OCI-LY7 (cell line): ENCODE results near the gene CDHR2. TPM values are rescaled to one million over a fixed set of nuclear protein-coding genes. Genes with fewer than 3 reads are reported as not detected.

ENCODE experiments used
- BruUV-seq: library from RNA; stranded (reverse); fragments of 400-500 nt; replicated peaks from 2 replicates; lab custom pipeline; 2021; lab: Mats Ljungman, UMichigan
- CTCF ChIA-PET: fragments of 300-600 bp; sonication (Branson Sonifier 250); formaldehyde crosslinking; loops from one replicate; lab custom pipeline; 2022; ENCODE audit warnings: antibody characterized with exemption; ENCODE audit not compliant: unreplicated experiment; lab: Charles Lee
- POLR2A ChIA-PET: fragments of 300-600 bp; sonication (Branson Sonifier 250); formaldehyde crosslinking; loops from one replicate; lab custom pipeline; 2022; ENCODE audit warnings: antibody characterized with exemption; lab: Charles Lee
- DNase-seq: peaks from one replicate; pipeline ENCODE4 v3.0.0-alpha.2; 2015; ENCODE audit warnings: low spot score
- H2AFZ ChIP-seq: fragments of 200-600 bp; sonication (generic), shearing (Covaris generic); 2 replicates; pipeline ENCODE4 v1.6.1; 2014; ENCODE audit warnings: mild to moderate bottlenecking, antibody characterized with exemption, low read length, moderate library complexity
- H3K27ac ChIP-seq: fragments of 200-600 bp; sonication (generic); 2 replicates; pipeline ENCODE4 v1.5.1; 2014; ENCODE audit warnings: mixed run types, low read depth, mild to moderate bottlenecking, moderate library complexity, low read length, inconsistent platforms; ENCODE audit not compliant: poor library complexity, severe bottlenecking
- H3K36me3 ChIP-seq: fragments of 200-600 bp; sonication (generic); 2 replicates; pipeline ENCODE4 v1.6.1; 2014; ENCODE audit warnings: mild to moderate bottlenecking, antibody characterized with exemption, low read length, moderate library complexity, mixed read lengths; ENCODE audit not compliant: insufficient read depth
- H3K4me1 ChIP-seq: fragments of 200-600 bp; sonication (generic); 2 replicates; pipeline ENCODE4 v1.5.1; 2014; ENCODE audit warnings: mild to moderate bottlenecking, low read length; ENCODE audit not compliant: insufficient read depth, poor library complexity, severe bottlenecking
- H3K4me2 ChIP-seq: fragments of 200-600 bp; sonication (generic); 2 replicates; pipeline ENCODE4 v1.6.1; 2014; ENCODE audit warnings: mild to moderate bottlenecking, low read length
- H3K4me3 ChIP-seq: fragments of 200-600 bp; sonication (generic); 2 replicates; pipeline ENCODE4 v1.5.1; 2014; ENCODE audit warnings: mild to moderate bottlenecking, low read depth, low read length; ENCODE audit not compliant: poor library complexity, severe bottlenecking
- H3K79me2 ChIP-seq: fragments of 200-600 bp; sonication (generic); 2 replicates; pipeline ENCODE4 v1.6.1; 2016; ENCODE audit warnings: low read depth, mild to moderate bottlenecking, low read length, moderate library complexity, mixed read lengths; ENCODE audit not compliant: insufficient read depth
- H3K9me2 ChIP-seq: fragments of 200-600 bp; sonication (generic); 2 replicates; pipeline ENCODE4 v1.6.1; 2016; ENCODE audit warnings: mild to moderate bottlenecking, low read length, mixed read lengths; ENCODE audit not compliant: insufficient read depth
- H3K9me3 ChIP-seq: fragments of 200-600 bp; sonication (generic); 2 replicates; pipeline ENCODE4 v1.6.1; 2014; ENCODE audit warnings: mild to moderate bottlenecking, mixed run types, low read length, mixed read lengths
- H4K20me1 ChIP-seq: fragments of 200-600 bp; sonication (generic); 2 replicates; pipeline ENCODE4 v1.6.1; 2014; ENCODE audit warnings: mild to moderate bottlenecking, antibody characterized with exemption, low read length, moderate library complexity, mixed read lengths; ENCODE audit not compliant: insufficient read depth
- EZH2phosphoT487 ChIP-seq: fragments of 200-600 bp; sonication (generic); IDR thresholded peaks from 2 replicates; pipeline ENCODE4 v1.6.1; 2018; ENCODE audit warnings: low read depth, borderline replicate concordance, mild to moderate bottlenecking, mixed run types, antibody characterized with exemption, low read length, moderate library complexity, mixed read lengths
- intact Hi-C: fragments of 100-400 bp; cut with micrococcal nuclease; formaldehyde crosslinking; loops from one replicate; pipeline ENCODE4 v1.10.0; 2022; ENCODE audit not compliant: unreplicated experiment
- total RNA-seq, 2 experiments: library from RNA; depleted of rRNA in 1 of 2; stranded (reverse); fragments of >200 nt in 1 of 2; shearing (Covaris generic) in 1 of 2; gene quantifications; 2 replicates each; pipeline ENCODE4 v1.2.3, GENCODE V29; 2014 to 2022
- TF ChIP-seq, protein P1 (sequence below): fragments of 200-600 bp; sonication (generic); conservative IDR thresholded peaks from 2 replicates; pipeline ENCODE4 v1.5.1; 2014; ENCODE audit warnings: mild to moderate bottlenecking, antibody characterized with exemption, low read length, moderate library complexity, mixed read lengths

CDHR2 gene
- total RNA-seq, 2 experiments from 2014 or later = 0.25 to 3.8 TPM

DNA sequence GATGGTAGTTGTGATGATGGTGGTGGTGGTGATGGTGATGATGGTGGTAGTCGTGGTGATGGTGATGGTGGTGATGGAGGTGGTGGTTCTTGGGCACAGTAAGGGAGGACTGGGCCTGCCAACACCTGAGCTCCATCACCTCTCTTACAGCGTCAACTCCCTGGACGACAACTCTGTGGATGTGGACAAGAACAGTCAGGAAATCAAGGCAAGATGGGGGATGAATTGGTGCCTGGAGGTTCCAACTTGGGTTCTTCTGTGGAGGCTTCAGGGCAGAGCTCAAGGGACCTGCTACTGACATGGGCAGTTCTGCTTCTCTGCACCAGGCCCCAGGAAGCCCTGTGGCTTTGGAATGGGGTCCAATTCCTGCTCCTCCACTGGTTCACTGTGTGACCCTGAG lies 43.4 kb downstream of the CDHR2 start:
- H3K4me3 ChIP-seq = no peak overlapping the region
- no peak for DNase-seq
- H3K4me1 ChIP-seq = no peaks in the 10 kb centered on the region
- no peak for TF ChIP-seq EZH2phosphoT487
- TF ChIP-seq, protein P1, sequence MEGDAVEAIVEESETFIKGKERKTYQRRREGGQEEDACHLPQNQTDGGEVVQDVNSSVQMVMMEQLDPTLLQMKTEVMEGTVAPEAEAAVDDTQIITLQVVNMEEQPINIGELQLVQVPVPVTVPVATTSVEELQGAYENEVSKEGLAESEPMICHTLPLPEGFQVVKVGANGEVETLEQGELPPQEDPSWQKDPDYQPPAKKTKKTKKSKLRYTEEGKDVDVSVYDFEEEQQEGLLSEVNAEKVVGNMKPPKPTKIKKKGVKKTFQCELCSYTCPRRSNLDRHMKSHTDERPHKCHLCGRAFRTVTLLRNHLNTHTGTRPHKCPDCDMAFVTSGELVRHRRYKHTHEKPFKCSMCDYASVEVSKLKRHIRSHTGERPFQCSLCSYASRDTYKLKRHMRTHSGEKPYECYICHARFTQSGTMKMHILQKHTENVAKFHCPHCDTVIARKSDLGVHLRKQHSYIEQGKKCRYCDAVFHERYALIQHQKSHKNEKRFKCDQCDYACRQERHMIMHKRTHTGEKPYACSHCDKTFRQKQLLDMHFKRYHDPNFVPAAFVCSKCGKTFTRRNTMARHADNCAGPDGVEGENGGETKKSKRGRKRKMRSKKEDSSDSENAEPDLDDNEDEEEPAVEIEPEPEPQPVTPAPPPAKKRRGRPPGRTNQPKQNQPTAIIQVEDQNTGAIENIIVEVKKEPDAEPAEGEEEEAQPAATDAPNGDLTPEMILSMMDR = no peak
- no peaks in the 10 kb centered on the region for H3K9me3 ChIP-seq
- H4K20me1 ChIP-seq = no peaks in the 10 kb centered on the region; the same call in 1 of the 2 replicates
- H3K4me2 ChIP-seq = no peak overlapping the region
- H3K36me3 ChIP-seq = 0 out of 2 replicates have a peak, but pooled peaks cover 4% of the 10 kb centered on the region
- H2AFZ ChIP-seq = no peak overlapping the region
- intact Hi-C loops = no loop called here
- no peaks in the 10 kb centered on the region for H3K9me2 ChIP-seq
- no peak overlapping the region for H3K27ac ChIP-seq
- POLR2A ChIA-PET = no interaction called here
- BruUV-seq = no TSS peak
- H3K79me2 ChIP-seq = no peaks in the 10 kb centered on the region
- CTCF ChIA-PET = no interaction called here

DNA sequence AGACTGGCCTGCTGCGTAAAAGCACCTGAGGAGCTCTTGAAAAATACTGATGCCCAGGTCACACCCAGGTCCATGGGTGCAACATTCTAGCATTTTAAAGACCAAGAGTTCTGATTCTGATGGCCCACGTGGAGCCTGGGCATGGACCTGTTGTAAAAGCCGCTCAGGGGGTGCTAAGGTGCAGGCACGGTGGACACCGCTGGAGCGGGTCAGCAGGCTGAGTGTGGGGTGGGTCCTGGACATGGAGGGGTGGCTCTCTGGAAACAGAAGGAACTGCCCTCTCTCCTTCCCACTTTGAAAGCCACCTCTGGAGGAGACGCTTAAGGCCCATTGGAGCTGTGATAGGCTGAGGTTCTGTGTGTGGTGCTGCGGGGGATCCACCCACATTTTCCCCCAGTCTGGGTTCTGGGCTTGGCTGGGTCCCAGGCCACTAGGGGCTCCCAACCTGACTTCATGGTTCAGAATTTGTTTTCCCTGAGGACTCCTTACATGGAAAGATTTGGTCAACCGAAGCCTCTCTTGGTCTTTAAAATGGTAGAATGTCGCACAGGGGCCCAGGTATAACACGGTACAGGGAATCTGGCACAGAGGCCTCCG lies 44.2 kb downstream of the CDHR2 start:
- Histone ChIP-seq H3K27ac (no peak overlapping the region), H4K20me1 (no peaks in the 10 kb centered on the region; the same call in 1 of the 2 replicates), H3K36me3 (0 out of 2 replicates have a peak, but pooled peaks cover 4% of the 10 kb centered on the region), H3K4me1 (no peaks in the 10 kb centered on the region), H3K9me2 (no peaks in the 10 kb centered on the region), H2AFZ (no peak overlapping the region), H3K9me3 (no peaks in the 10 kb centered on the region), H3K79me2 (no peaks in the 10 kb centered on the region), H3K4me3 (no peak overlapping the region), H3K4me2 (no peak overlapping the region)
- no TSS peak for BruUV-seq
- DNase-seq = no peak
- TF ChIP-seq, protein P1 = no peak
- TF ChIP-seq EZH2phosphoT487 = no peak
- intact Hi-C loops = no loop called here
- CTCF ChIA-PET = no interaction called here
- POLR2A ChIA-PET = no interaction called here

DNA sequence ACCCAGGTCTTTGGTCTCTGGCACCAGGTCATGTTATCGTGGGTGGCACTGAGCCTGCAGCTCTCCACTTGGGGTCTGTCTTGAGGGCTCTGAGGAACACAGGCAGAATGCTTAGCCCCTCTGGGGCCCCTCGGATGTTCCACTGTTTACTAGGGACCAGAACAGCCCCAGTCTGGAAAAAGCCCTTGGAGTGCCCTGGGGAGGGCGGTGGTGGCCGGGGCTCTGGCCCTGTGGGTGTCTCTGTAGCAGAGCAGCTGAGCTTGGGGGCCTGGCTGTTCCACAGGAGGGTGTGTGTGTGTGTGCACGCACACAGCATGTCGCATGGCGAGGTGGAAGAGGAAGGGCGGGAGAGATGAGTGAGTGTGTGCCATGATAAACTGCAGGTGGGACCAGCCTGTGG lies 45.4 kb downstream of the CDHR2 start:
- BruUV-seq = no TSS peak
- 0 out of 2 replicates have a peak, but pooled peaks cover 4% of the 10 kb centered on the region for H3K36me3 ChIP-seq
- no peaks in the 10 kb centered on the region for H3K9me2 ChIP-seq
- H4K20me1 ChIP-seq = no peaks in the 10 kb centered on the region; the same call in 1 of the 2 replicates
- intact Hi-C loops = no loop called here
- no peak overlapping the region for H3K4me2 ChIP-seq
- no peaks in the 10 kb centered on the region for H3K4me1 ChIP-seq
- no peak overlapping the region for H2AFZ ChIP-seq
- H3K27ac ChIP-seq = no peak overlapping the region
- POLR2A ChIA-PET = no interaction called here
- H3K79me2 ChIP-seq = no peaks in the 10 kb centered on the region
- DNase-seq = no peak
- CTCF ChIA-PET = no interaction called here
- TF ChIP-seq, protein P1 = no peak
- TF ChIP-seq EZH2phosphoT487 = no peak
- H3K4me3 ChIP-seq = no peak overlapping the region
- H3K9me3 ChIP-seq = no peaks in the 10 kb centered on the region
